GM23338 (cell line): ENCODE measurements around the gene TMTC2. TPM values are rescaled to one million over a fixed set of nuclear protein-coding genes. Genes with fewer than 3 reads are reported as not detected.

ENCODE experiments used
- ATAC-seq: fragments of 200-7000 bp; cut with Tn5 transposase; 3 replicates; pipeline ENCODE4 v1.9.1; 2020
- DNase-seq: peaks from one replicate; pipeline ENCODE4 v3.0.0-alpha.2; 2015; ENCODE audit warnings: low spot score
- H2AFZ ChIP-seq: fragments of 200-600 bp; sonication (generic); 2 replicates; pipeline ENCODE4 v1.8.0; 2016; ENCODE audit warnings: antibody characterized with exemption, mild to moderate bottlenecking, moderate library complexity
- H3F3A ChIP-seq: fragments of 200-600 bp; sonication (generic); replicated peaks from 2 replicates; pipeline ENCODE4 v1.8.0; 2017; ENCODE audit warnings: antibody characterized with exemption, mixed run types, low read depth
- H3K27ac ChIP-seq: fragments of 200-600 bp; sonication (generic); 2 replicates; pipeline ENCODE4 v1.6.1; 2016; ENCODE audit warnings: low read depth
- H3K27me3 ChIP-seq: fragments of 200-600 bp; sonication (generic); 2 replicates; pipeline ENCODE4 v1.8.0; 2016; ENCODE audit warnings: mild to moderate bottlenecking, mixed run types, moderate library complexity; ENCODE audit not compliant: insufficient read depth
- H3K36me3 ChIP-seq: fragments of 200-600 bp; sonication (generic); 2 replicates; pipeline ENCODE4 v1.8.0; 2016; ENCODE audit warnings: mild to moderate bottlenecking; ENCODE audit not compliant: insufficient read depth
- H3K4me1 ChIP-seq: fragments of 200-600 bp; sonication (generic); 2 replicates; pipeline ENCODE4 v1.8.0; 2016; ENCODE audit warnings: mild to moderate bottlenecking, moderate library complexity; ENCODE audit not compliant: insufficient read depth
- H3K4me2 ChIP-seq: fragments of 200-600 bp; sonication (generic); 2 replicates; pipeline ENCODE4 v1.7.1; 2017; ENCODE audit warnings: mixed run types
- H3K4me3 ChIP-seq: fragments of 200-600 bp; sonication (generic); 2 replicates; pipeline ENCODE4 v1.6.1; 2016; ENCODE audit warnings: mixed run types
- H3K79me2 ChIP-seq: fragments of 200-600 bp; sonication (generic); replicated peaks from 2 replicates; pipeline ENCODE4 v1.8.0; 2017; ENCODE audit warnings: mild to moderate bottlenecking; ENCODE audit not compliant: insufficient read depth
- H3K9me2 ChIP-seq: fragments of 200-600 bp; sonication (generic); 2 replicates; pipeline ENCODE4 v1.8.0; 2017; ENCODE audit not compliant: insufficient read depth
- H4K20me1 ChIP-seq: fragments of 200-600 bp; sonication (generic); replicated peaks from 2 replicates; pipeline ENCODE4 v1.8.0; 2017; ENCODE audit warnings: mild to moderate bottlenecking; ENCODE audit not compliant: insufficient read depth
- H3K27ac Mint-ChIP-seq: 2 replicates; pipeline ENCODE4 v1.8.0; 2020; ENCODE audit warnings: inconsistent platforms, mild to moderate bottlenecking, moderate library complexity, mixed read lengths
- H3K27me3 Mint-ChIP-seq: 3 replicates; pipeline ENCODE4 v1.8.0; 2022; ENCODE audit warnings: low read depth, mild to moderate bottlenecking, moderate library complexity, mixed read lengths, inconsistent platforms; ENCODE audit not compliant: insufficient read depth, poor library complexity
- H3K36me3 Mint-ChIP-seq: 3 replicates; pipeline ENCODE4 v1.8.0; 2021; ENCODE audit warnings: low read depth, mild to moderate bottlenecking, inconsistent platforms, moderate library complexity, mixed read lengths
- H3K4me1 Mint-ChIP-seq: 3 replicates; pipeline ENCODE4 v1.8.0; 2020; ENCODE audit warnings: mild to moderate bottlenecking, inconsistent platforms, mixed read lengths
- H3K4me3 Mint-ChIP-seq: 3 replicates; pipeline ENCODE4 v1.8.0; 2021; ENCODE audit warnings: moderate library complexity, mild to moderate bottlenecking, inconsistent platforms, mixed read lengths
- H3K9me3 Mint-ChIP-seq: 3 replicates; pipeline ENCODE4 v1.8.0; 2020; ENCODE audit warnings: moderate library complexity, mild to moderate bottlenecking, inconsistent platforms, mixed read lengths
- CREB1 ChIP-seq: fragments of 250-450 bp; sonication (Bioruptor Pico); IDR thresholded peaks from 2 replicates; pipeline ENCODE4 v1.5.0; 2020; ENCODE audit warnings: low read depth, mild to moderate bottlenecking, moderate library complexity
- CTCF ChIP-seq, 2 experiments: fragments of 200-600 bp in 1 of 2; sonication (generic) in 1 of 2; conservative IDR thresholded peaks; 2 replicates each; pipeline versions ENCODE4 v1.5.1 to v1.6.1; 2016 to 2017; ENCODE audit warnings: antibody characterized with exemption in 2 of 2, low read depth in 2 of 2, mild to moderate bottlenecking in 2 of 2, moderate library complexity in 1 of 2
- ETS1 ChIP-seq: IDR thresholded peaks from 2 replicates; pipeline ENCODE4 v1.6.1; 2016; ENCODE audit warnings: antibody characterized with exemption
- EZH2 ChIP-seq: fragments of 200-600 bp; sonication (generic); IDR thresholded peaks from one replicate; pipeline ENCODE4 v1.8.0; 2017; ENCODE audit warnings: antibody characterized with exemption, mild to moderate bottlenecking, low read depth; ENCODE audit not compliant: unreplicated experiment
- EZH2phosphoT487 ChIP-seq: fragments of 200-600 bp; sonication (generic); IDR thresholded peaks from one replicate; pipeline ENCODE4 v1.8.1; 2018; ENCODE audit warnings: antibody characterized with exemption; ENCODE audit not compliant: unreplicated experiment
- JUNB ChIP-seq: IDR thresholded peaks from one replicate; pipeline ENCODE4 v1.6.1; 2016; ENCODE audit warnings: antibody characterized with exemption; ENCODE audit not compliant: unreplicated experiment
- NANOG ChIP-seq: IDR thresholded peaks from 2 replicates; pipeline ENCODE4 v1.6.1; 2016; ENCODE audit warnings: antibody characterized with exemption, borderline replicate concordance
- POLR2AphosphoS5 ChIP-seq: IDR thresholded peaks from 2 replicates; pipeline ENCODE4 v1.6.1; 2016; ENCODE audit warnings: antibody characterized with exemption, low read depth
- REST ChIP-seq: IDR thresholded peaks from one replicate; pipeline ENCODE4 v1.6.1; 2018; ENCODE audit warnings: antibody characterized with exemption; ENCODE audit not compliant: unreplicated experiment
- STAT1 ChIP-seq: IDR thresholded peaks from one replicate; pipeline ENCODE4 v1.6.1; 2016; ENCODE audit warnings: antibody characterized with exemption; ENCODE audit not compliant: unreplicated experiment
- ZNF114 ChIP-seq: fragments of 250-450 bp; sonication (Bioruptor Pico); IDR thresholded peaks from 2 replicates; pipeline ENCODE4 v1.5.0; 2020; ENCODE audit warnings: mild to moderate bottlenecking, moderate library complexity
- ZNF331 ChIP-seq: fragments of 250-450 bp; sonication (Bioruptor Pico); IDR thresholded peaks from 2 replicates; pipeline ENCODE4 v1.5.0; 2020; ENCODE audit warnings: low read depth, mild to moderate bottlenecking, moderate library complexity
- ZNF462 ChIP-seq: fragments of 250-450 bp; sonication (Bioruptor Pico); IDR thresholded peaks from 2 replicates; pipeline ENCODE4 v1.5.0; 2020; ENCODE audit warnings: mild to moderate bottlenecking, moderate library complexity
- polyA plus RNA-seq: library from polyadenylated mRNA; unstranded; fragments of >200 nt; fragmentation: Nextera tagmentation; extraction: Ambion mirVana; gene quantifications from 2 replicates; pipeline ENCODE4 v1.2.1, GENCODE V29; 2016
- total RNA-seq: library from RNA; depleted of rRNA; stranded (reverse); fragments of >200 nt; shearing (Covaris generic); gene quantifications from 2 replicates; pipeline ENCODE4 v1.2.3, GENCODE V29; 2014

Gene TMTC2
- total and polyA plus RNA-seq, 2 experiments from 2014 or later: 0.57 to 6.5 TPM

GRCh38 chr12:82688596-82688995 is 1.9 kb downstream of the TMTC2 start:
- Histone ChIP-seq H3K4me1 (peaks cover 6% of the 10 kb centered on the region; the same call in 1 of the 2 replicates), H3K9me2 (no peaks in the 10 kb centered on the region), H2AFZ (no peak overlapping the region), H3K4me2 (peak overlapping the region; percentile 93), H3K4me3 (peak overlapping the region; percentile 91), H3F3A (no peaks in the 10 kb centered on the region; the same call in 1 of the 2 replicates), H3K27ac (no peak overlapping the region), H3K27me3 (peaks cover 16% of the 10 kb centered on the region), H3K36me3 (no peaks in the 10 kb centered on the region), H4K20me1 (peaks cover 11% of the 10 kb centered on the region; the same call in 1 of the 2 replicates), H3K79me2 (peaks cover 7% of the 10 kb centered on the region; the same call in 1 of the 2 replicates)
- H3K4me3 Mint-ChIP-seq: peak overlapping the region; percentile 88
- TF ChIP-seq JUNB: no peak
- TF ChIP-seq REST: no peak
- TF ChIP-seq EZH2: no peak
- TF ChIP-seq ZNF462 (CRISPR knock-in tag): no peak
- no peak for TF ChIP-seq EZH2phosphoT487
- TF ChIP-seq CTCF (conservative IDR thresholded peaks at IDR 0.05; ENCODE audit: low read depth in 2 of 2): no peak
- TF ChIP-seq CREB1 (CRISPR knock-in tag): no peak
- TF ChIP-seq STAT1: no peak
- no peak for TF ChIP-seq ZNF114 (CRISPR knock-in tag)
- TF ChIP-seq POLR2AphosphoS5: no peak
- TF ChIP-seq ZNF331 (CRISPR knock-in tag): no peak
- TF ChIP-seq ETS1: no peak
- no peak for TF ChIP-seq NANOG
- ATAC-seq: no peak
- H3K27me3 Mint-ChIP-seq: peaks cover 18% of the 10 kb centered on the region
- peaks cover 15% of the 10 kb centered on the region for H3K4me1 Mint-ChIP-seq
- no peak for DNase-seq
- H3K27ac Mint-ChIP-seq: no peak overlapping the region
- no peaks in the 10 kb centered on the region for H3K9me3 Mint-ChIP-seq
- H3K36me3 Mint-ChIP-seq: peaks cover 3% of the 10 kb centered on the region; the same call in 1 of the 3 replicates
